ENCODE measurements around the gene SLC16A13. TPM values are rescaled to one million over a fixed set of nuclear protein-coding genes. Genes with fewer than 3 reads are reported as not detected.
"Not testable (repeated sequence)": the region's sequence is repeated elsewhere in the genome, so short reads cannot be mapped to it uniquely, and the experiment has no call there.

Gene SLC16A13
- 3.7 and 8.6 TPM in 2 replicates for total RNA-seq (2014; rRNA removed; shearing (Covaris generic); ENCODE audit: low replicate concordance)

GRCh38 chr17:7035591-7036368, at the start of gene SLC16A13:
SLC16A13 (plus strand) TSS chr17:7036015; CDS start chr17:7036383, 368 bp downstream.
- DNase-seq (ENCODE audit: low read depth), result peak; percentile 92
- in situ Hi-C loops (cut with HindIII; ENCODE audit: low pct_unique_long_range_greater_than_20kb, low sequenced_read_pairs), result no loop called here

- no peak for DNase-seq (ENCODE audit: low read depth)
- in situ Hi-C loops (cut with HindIII; ENCODE audit: low pct_unique_long_range_greater_than_20kb, low sequenced_read_pairs), result no loop called here
These were observed 49.1 kb upstream of the SLC16A13 start for GRCh38 chr17:6986676-6987075.

- DNase-seq (ENCODE audit: low read depth), result no peak
- in situ Hi-C loops (cut with HindIII; ENCODE audit: low pct_unique_long_range_greater_than_20kb, low sequenced_read_pairs), result no loop called here
These were observed 46.0 kb upstream of the SLC16A13 start for GRCh38 chr17:6989779-6990178.

- DNase-seq (ENCODE audit: low read depth); in situ Hi-C loops (cut with HindIII; ENCODE audit: low pct_unique_long_range_greater_than_20kb, low sequenced_read_pairs): not testable (repeated sequence)
These were observed 42.2 kb upstream of the SLC16A13 start for GRCh38 chr17:6993613-6994056.

- in situ Hi-C loops (cut with HindIII; ENCODE audit: low pct_unique_long_range_greater_than_20kb, low sequenced_read_pairs), result no loop called here
- DNase-seq (ENCODE audit: low read depth), result no peak
These were observed 41.7 kb upstream of the SLC16A13 start for GRCh38 chr17:6994118-6994598.

- peak; percentile 35 for DNase-seq (ENCODE audit: low read depth)
- in situ Hi-C loops (cut with HindIII; ENCODE audit: low pct_unique_long_range_greater_than_20kb, low sequenced_read_pairs), result no loop called here
These were observed 41.1 kb upstream of the SLC16A13 start for GRCh38 chr17:6994666-6995256.

- no peak for DNase-seq (ENCODE audit: low read depth)
- in situ Hi-C loops (cut with HindIII; ENCODE audit: low pct_unique_long_range_greater_than_20kb, low sequenced_read_pairs), result no loop called here
These were observed 40.1 kb upstream of the SLC16A13 start, which contains the start of gene ALOX12 for GRCh38 chr17:6995500-6996255. ALOX12 (plus strand) TSS chr17:6996049; CDS start chr17:6996118, 69 bp downstream.

- DNase-seq (ENCODE audit: low read depth), result no peak
- in situ Hi-C loops (cut with HindIII; ENCODE audit: low pct_unique_long_range_greater_than_20kb, low sequenced_read_pairs), result no loop called here
These were observed 39.4 kb upstream of the SLC16A13 start for GRCh38 chr17:6996256-6997011.

GRCh38 chr17:6997171-6997570, 38.6 kb upstream of the SLC16A13 start:
- in situ Hi-C loops (cut with HindIII; ENCODE audit: low pct_unique_long_range_greater_than_20kb, low sequenced_read_pairs), result no loop called here
- peak; percentile 11 for DNase-seq (ENCODE audit: low read depth)

GRCh38 chr17:6998855-6999508, 36.8 kb upstream of the SLC16A13 start:
- in situ Hi-C loops (cut with HindIII; ENCODE audit: low pct_unique_long_range_greater_than_20kb, low sequenced_read_pairs), result no loop called here
- no peak for DNase-seq (ENCODE audit: low read depth)

- DNase-seq (ENCODE audit: low read depth), result no peak
- in situ Hi-C loops (cut with HindIII; ENCODE audit: low pct_unique_long_range_greater_than_20kb, low sequenced_read_pairs), result no loop called here
These were observed 34.4 kb upstream of the SLC16A13 start for GRCh38 chr17:7001318-7001961.

GRCh38 chr17:7002288-7003047, 33.3 kb upstream of the SLC16A13 start:
- in situ Hi-C loops (cut with HindIII; ENCODE audit: low pct_unique_long_range_greater_than_20kb, low sequenced_read_pairs), result no loop called here
- no peak for DNase-seq (ENCODE audit: low read depth)

GRCh38 chr17:7003745-7004144, 32.1 kb upstream of the SLC16A13 start:
- in situ Hi-C loops (cut with HindIII; ENCODE audit: low pct_unique_long_range_greater_than_20kb, low sequenced_read_pairs), result no loop called here
- no peak for DNase-seq (ENCODE audit: low read depth)

GRCh38 chr17:7004398-7005253, 31.2 kb upstream of the SLC16A13 start:
- peak; percentile 65 for DNase-seq (ENCODE audit: low read depth)
- in situ Hi-C loops (cut with HindIII; ENCODE audit: low pct_unique_long_range_greater_than_20kb, low sequenced_read_pairs), result no loop called here

GRCh38 chr17:7005716-7006115, 30.1 kb upstream of the SLC16A13 start:
- in situ Hi-C loops (cut with HindIII; ENCODE audit: low pct_unique_long_range_greater_than_20kb, low sequenced_read_pairs), result no loop called here
- DNase-seq (ENCODE audit: low read depth), result no peak

- DNase-seq (ENCODE audit: low read depth), result no peak
- in situ Hi-C loops (cut with HindIII; ENCODE audit: low pct_unique_long_range_greater_than_20kb, low sequenced_read_pairs), result no loop called here
These were observed 28.7 kb upstream of the SLC16A13 start for GRCh38 chr17:7007143-7007542.
